ENCODE measurements around the gene ACAP2. TPM values are rescaled to one million over a fixed set of nuclear protein-coding genes. Genes with fewer than 3 reads are reported as not detected.

Gene ACAP2
- total RNA-seq, 1 donor from 2014 or later = 60.3 TPM

GRCh38 chr3:195425849-195426248, 17.0 kb downstream of the ACAP2 start:
- Histone ChIP-seq H3K36me3 (no peaks in the 10 kb centered on the region), H3K27ac (no peak overlapping the region), H3K27me3 (no peaks in the 10 kb centered on the region), H3K4me1 (peaks cover 8% of the 10 kb centered on the region), H3K9me3 (no peaks in the 10 kb centered on the region), H3K4me3 (no peak overlapping the region)
- DNase-seq (no peak), ATAC-seq (no peak)
- TF ChIP-seq, protein P1, sequence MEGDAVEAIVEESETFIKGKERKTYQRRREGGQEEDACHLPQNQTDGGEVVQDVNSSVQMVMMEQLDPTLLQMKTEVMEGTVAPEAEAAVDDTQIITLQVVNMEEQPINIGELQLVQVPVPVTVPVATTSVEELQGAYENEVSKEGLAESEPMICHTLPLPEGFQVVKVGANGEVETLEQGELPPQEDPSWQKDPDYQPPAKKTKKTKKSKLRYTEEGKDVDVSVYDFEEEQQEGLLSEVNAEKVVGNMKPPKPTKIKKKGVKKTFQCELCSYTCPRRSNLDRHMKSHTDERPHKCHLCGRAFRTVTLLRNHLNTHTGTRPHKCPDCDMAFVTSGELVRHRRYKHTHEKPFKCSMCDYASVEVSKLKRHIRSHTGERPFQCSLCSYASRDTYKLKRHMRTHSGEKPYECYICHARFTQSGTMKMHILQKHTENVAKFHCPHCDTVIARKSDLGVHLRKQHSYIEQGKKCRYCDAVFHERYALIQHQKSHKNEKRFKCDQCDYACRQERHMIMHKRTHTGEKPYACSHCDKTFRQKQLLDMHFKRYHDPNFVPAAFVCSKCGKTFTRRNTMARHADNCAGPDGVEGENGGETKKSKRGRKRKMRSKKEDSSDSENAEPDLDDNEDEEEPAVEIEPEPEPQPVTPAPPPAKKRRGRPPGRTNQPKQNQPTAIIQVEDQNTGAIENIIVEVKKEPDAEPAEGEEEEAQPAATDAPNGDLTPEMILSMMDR (IDR thresholded peaks at IDR 0.05) = no peak
- intact Hi-C loops (cut with DNase I) = no loop called here

- TF ChIP-seq, protein P1 (IDR thresholded peaks at IDR 0.05) = no peak
- intact Hi-C loops (cut with DNase I) = no loop called here
- no peak for DNase-seq
- peaks cover 8% of the 10 kb centered on the region for H3K4me1 ChIP-seq
- H3K36me3 ChIP-seq = no peaks in the 10 kb centered on the region
- H3K4me3 ChIP-seq = no peak overlapping the region
- ATAC-seq = no peak
- H3K27ac ChIP-seq = no peak overlapping the region
- no peaks in the 10 kb centered on the region for H3K9me3 ChIP-seq
- H3K27me3 ChIP-seq = no peaks in the 10 kb centered on the region
These were observed 19.0 kb downstream of the ACAP2 start for GRCh38 chr3:195423818-195424217.

GRCh38 chr3:195421400-195421799, 21.4 kb downstream of the ACAP2 start:
- ATAC-seq = no peak
- no peak for DNase-seq
- no peak overlapping the region for H3K4me3 ChIP-seq

GRCh38 chr3:195416795-195417194, 26.0 kb downstream of the ACAP2 start:
- no peak for DNase-seq
- intact Hi-C loops (cut with DNase I) = no loop called here
- Histone ChIP-seq H3K4me3 (no peak overlapping the region), H3K27me3 (no peaks in the 10 kb centered on the region), H3K9me3 (no peaks in the 10 kb centered on the region), H3K4me1 (no peaks in the 10 kb centered on the region), H3K36me3 (no peaks in the 10 kb centered on the region), H3K27ac (no peak overlapping the region)
- TF ChIP-seq, protein P1 (IDR thresholded peaks at IDR 0.05) = no peak
- ATAC-seq = no peak

More at GRCh38 chr3:195421400-195421799, 21.4 kb downstream of the ACAP2 start:
- TF ChIP-seq, protein P1 (IDR thresholded peaks at IDR 0.05) = no peak
- Histone ChIP-seq H3K4me1 (peaks cover 7% of the 10 kb centered on the region), H3K27ac (no peak overlapping the region), H3K27me3 (no peaks in the 10 kb centered on the region), H3K36me3 (no peaks in the 10 kb centered on the region), H3K9me3 (no peaks in the 10 kb centered on the region)
- intact Hi-C loops (cut with DNase I) = no loop called here

DNA sequence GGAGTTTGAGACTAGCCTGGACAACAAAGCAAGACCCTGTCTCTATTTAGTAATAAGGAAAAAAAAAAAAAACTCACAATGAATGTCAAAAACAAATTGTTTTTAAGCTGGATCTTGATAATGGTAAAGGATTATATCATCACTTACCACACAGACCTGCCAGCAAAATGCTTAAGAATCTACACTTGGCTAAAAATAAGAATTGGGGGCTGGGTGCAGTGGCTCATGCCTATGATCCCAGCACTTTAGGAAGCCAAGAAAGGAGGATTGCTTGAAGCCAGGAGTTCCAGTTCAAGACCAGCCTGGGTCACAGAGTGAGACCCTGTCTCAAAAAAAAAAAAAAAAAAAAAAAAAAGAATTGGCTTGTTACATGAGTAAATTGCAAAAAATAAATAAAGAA, 31.0 kb downstream of the ACAP2 start:
- DNase-seq = no peak
- H3K36me3 ChIP-seq = no peaks in the 10 kb centered on the region
- no peak overlapping the region for H3K27ac ChIP-seq
- TF ChIP-seq, protein P1 (IDR thresholded peaks at IDR 0.05) = no peak
- intact Hi-C loops (cut with DNase I) = no loop called here
- H3K4me3 ChIP-seq = no peak overlapping the region
- ATAC-seq = no peak
- H3K27me3 ChIP-seq = no peaks in the 10 kb centered on the region
- H3K9me3 ChIP-seq = no peaks in the 10 kb centered on the region
- H3K4me1 ChIP-seq = no peaks in the 10 kb centered on the region

GRCh38 chr3:195410546-195410945, 32.3 kb downstream of the ACAP2 start:
- intact Hi-C loops (cut with DNase I) = no loop called here
- no peak for DNase-seq

More at GRCh38 chr3:195410546-195410945, 32.3 kb downstream of the ACAP2 start:
- H3K27ac ChIP-seq = no peak overlapping the region
- no peaks in the 10 kb centered on the region for H3K9me3 ChIP-seq
- no peaks in the 10 kb centered on the region for H3K27me3 ChIP-seq
- no peak overlapping the region for H3K4me3 ChIP-seq
- no peak for ATAC-seq
- no peaks in the 10 kb centered on the region for H3K4me1 ChIP-seq
- TF ChIP-seq, protein P1 (IDR thresholded peaks at IDR 0.05) = no peak
- H3K36me3 ChIP-seq = no peaks in the 10 kb centered on the region
